ENCODE results near the gene OR2L8. TPM values are rescaled to one million over a fixed set of nuclear protein-coding genes. Genes with fewer than 3 reads are reported as not detected.
"Not testable (repeated sequence)": the region's sequence is repeated elsewhere in the genome, so short reads cannot be mapped to it uniquely, and the experiment has no call there.

OR2L8 gene
- total and polyA plus RNA-seq, 2 donors (not counting 1 experiment from before 2014, with no cell fraction given) = 0.17 TPM; not detected in 1

DNA sequence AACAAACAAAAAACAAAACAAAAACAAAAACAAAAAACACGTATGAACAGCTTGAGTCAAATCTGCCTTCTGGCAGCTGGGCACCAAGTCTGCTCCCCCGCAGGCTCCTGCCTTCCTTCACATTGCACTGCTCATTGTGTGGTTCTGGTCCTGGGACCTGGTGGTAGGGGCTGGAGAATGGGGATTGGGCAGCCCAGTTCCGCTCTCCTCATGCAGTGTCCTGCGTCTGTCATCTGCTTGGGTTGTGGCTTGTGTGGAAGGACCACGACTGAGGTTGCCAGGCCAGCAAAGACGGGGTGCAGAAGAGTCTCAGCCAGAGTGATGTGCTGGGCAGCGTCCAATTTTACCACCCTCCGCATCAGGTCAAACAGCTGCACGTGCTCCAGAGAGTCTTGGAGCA is 12.9 kb upstream of the OR2L8 start:
- Histone ChIP-seq H3K4me1 (ENCODE audit: control insufficient read depth, extremely low read depth, insufficient read depth, low read length) (no peaks in the 10 kb centered on the region), H3K4me2 (ENCODE audit: extremely low read depth, insufficient read depth, low read length) (no peak overlapping the region), H3K27ac (ENCODE audit: insufficient read depth, low read length) (no peak overlapping the region), H3K79me2 (ENCODE audit: control insufficient read depth, insufficient read depth, low read length) (no peaks in the 10 kb centered on the region), H3K9me3 (ENCODE audit: control insufficient read depth, insufficient read depth, low read depth, low read length) (no peaks in the 10 kb centered on the region), H2AFZ (ENCODE audit: low read length) (no peak overlapping the region), H3K4me3 (replicated peaks in 1 of 4; ENCODE audit: control extremely low read depth in 1 of 4, insufficient read depth in 1 of 4, low read depth in 3 of 4, low read length in 4 of 4) (no peak overlapping the region), H3K36me3 (ENCODE audit: control insufficient read depth, insufficient read depth, low read length) (no peaks in the 10 kb centered on the region), H3K9ac (ENCODE audit: insufficient read depth, low read length) (no peak overlapping the region), H3K27me3 (ENCODE audit: control insufficient read depth, insufficient read depth, low read length) (no peaks in the 10 kb centered on the region), H4K20me1 (ENCODE audit: control insufficient read depth, extremely low read depth, insufficient read depth, low read length) (no peaks in the 10 kb centered on the region)
- no peak for TF ChIP-seq CTCF (conservative IDR thresholded peaks at IDR 0.05 in 1 of 2, IDR thresholded peaks at IDR 0.05 in 1 of 2; ENCODE audit: low read depth in 1 of 2, low read length in 2 of 2)
- no peak for DNase-seq (ENCODE audit: low read depth in 2 of 2)

DNA sequence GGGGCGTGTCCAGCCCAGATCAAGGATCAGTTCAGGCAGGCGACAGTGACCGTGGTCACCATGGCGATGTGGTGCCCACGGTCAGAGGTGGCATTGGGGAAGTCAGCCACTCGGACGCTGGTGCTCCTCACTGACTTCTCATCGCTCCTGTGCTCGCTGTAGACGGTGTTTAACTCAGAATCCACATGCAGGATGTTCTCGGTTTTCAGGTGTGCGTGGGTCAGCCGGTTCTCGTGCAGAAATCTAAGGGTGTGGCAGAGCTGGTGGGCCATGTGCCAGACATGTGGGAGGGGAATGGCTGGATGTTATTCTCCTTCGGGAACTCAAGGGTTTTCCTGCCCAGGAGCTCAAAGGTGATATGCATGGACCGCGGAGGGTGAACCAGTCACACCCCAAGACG is 12.2 kb upstream of the OR2L8 start:
- Histone ChIP-seq H3K9me3 (ENCODE audit: control insufficient read depth, insufficient read depth, low read depth, low read length) (no peaks in the 10 kb centered on the region), H3K27me3 (ENCODE audit: control insufficient read depth, insufficient read depth, low read length) (no peaks in the 10 kb centered on the region), H3K79me2 (ENCODE audit: control insufficient read depth, insufficient read depth, low read length) (no peaks in the 10 kb centered on the region), H3K36me3 (ENCODE audit: control insufficient read depth, insufficient read depth, low read length) (no peaks in the 10 kb centered on the region), H3K4me2 (ENCODE audit: extremely low read depth, insufficient read depth, low read length) (no peak overlapping the region), H3K4me1 (ENCODE audit: control insufficient read depth, extremely low read depth, insufficient read depth, low read length) (no peaks in the 10 kb centered on the region), H3K4me3 (replicated peaks in 1 of 4; ENCODE audit: control extremely low read depth in 1 of 4, insufficient read depth in 1 of 4, low read depth in 3 of 4, low read length in 4 of 4) (no peak overlapping the region), H3K27ac (ENCODE audit: insufficient read depth, low read length) (no peak overlapping the region), H2AFZ (ENCODE audit: low read length) (no peak overlapping the region), H4K20me1 (ENCODE audit: control insufficient read depth, extremely low read depth, insufficient read depth, low read length) (no peaks in the 10 kb centered on the region), H3K9ac (ENCODE audit: insufficient read depth, low read length) (no peak overlapping the region)
- no peak for TF ChIP-seq EZH2 (IDR thresholded peaks at IDR 0.05; ENCODE audit: low read length, missing control alignments)
- no peak for TF ChIP-seq CTCF (conservative IDR thresholded peaks at IDR 0.05 in 1 of 2, IDR thresholded peaks at IDR 0.05 in 1 of 2; ENCODE audit: low read depth in 1 of 2, low read length in 2 of 2)
- DNase-seq (ENCODE audit: low read depth in 2 of 2) = no peak

- peak overlapping the region in 1 of 4 experiments; percentile 35 for H3K4me3 ChIP-seq (replicated peaks in 1 of 4; ENCODE audit: control extremely low read depth in 1 of 4, insufficient read depth in 1 of 4, low read depth in 3 of 4, low read length in 4 of 4)
- DNase-seq (ENCODE audit: low read depth in 2 of 2); H4K20me1 ChIP-seq (ENCODE audit: control insufficient read depth, extremely low read depth, insufficient read depth, low read length); H3K9ac ChIP-seq (ENCODE audit: insufficient read depth, low read length); H3K9me3 ChIP-seq (ENCODE audit: control insufficient read depth, insufficient read depth, low read depth, low read length); H3K27ac ChIP-seq (ENCODE audit: insufficient read depth, low read length); H2AFZ ChIP-seq (ENCODE audit: low read length); H3K27me3 ChIP-seq (ENCODE audit: control insufficient read depth, insufficient read depth, low read length); H3K36me3 ChIP-seq (ENCODE audit: control insufficient read depth, insufficient read depth, low read length); H3K79me2 ChIP-seq (ENCODE audit: control insufficient read depth, insufficient read depth, low read length); H3K4me1 ChIP-seq (ENCODE audit: control insufficient read depth, extremely low read depth, insufficient read depth, low read length); H3K4me2 ChIP-seq (ENCODE audit: extremely low read depth, insufficient read depth, low read length): not testable (repeated sequence)
- TF ChIP-seq CTCF (conservative IDR thresholded peaks at IDR 0.05 in 1 of 2, IDR thresholded peaks at IDR 0.05 in 1 of 2; ENCODE audit: low read depth in 1 of 2, low read length in 2 of 2) = peak; percentile 12 to 17
These were observed 11.5 kb upstream of the OR2L8 start for GRCh38 chr1:247936965-247937734.

All from fibroblast of lung (primary cell).